ENCODE measurements around the gene LRRC27.

LRRC27 gene

GRCh38 chr10:132409667-132410028, 77.7 kb downstream of the LRRC27 start:
- H4K20me1 ChIP-seq (ENCODE audit: low read depth, low read length): no peaks in the 10 kb centered on the region
- no peaks in the 10 kb centered on the region for H3K9me2 ChIP-seq (replicated peaks; ENCODE audit: insufficient read depth, low read length)
- no peak overlapping the region for H2AFZ ChIP-seq (ENCODE audit: low read depth, low read length, severe bottlenecking)
- H3K27me3 ChIP-seq (ENCODE audit: low read length): no peaks in the 10 kb centered on the region
- H3K79me2 ChIP-seq (ENCODE audit: insufficient read depth, low read length): no peaks in the 10 kb centered on the region
- H3K27ac ChIP-seq (ENCODE audit: low read depth, low read length): no peak overlapping the region
- no peak overlapping the region for H3K4me3 ChIP-seq (ENCODE audit: insufficient read depth, low read length, poor library complexity, severe bottlenecking)
- no peaks in the 10 kb centered on the region for H3F3A ChIP-seq (ENCODE audit: insufficient read depth)
- TF ChIP-seq CTCF (IDR thresholded peaks at IDR 0.05; ENCODE audit: insufficient read depth, low read length, poor library complexity, severe bottlenecking) (no peak), EZH2phosphoT487 (conservative IDR thresholded peaks at IDR 0.05; ENCODE audit: low read length) (no peak)
- no peaks in the 10 kb centered on the region for H3K36me3 ChIP-seq (ENCODE audit: low read length)
- no peak overlapping the region for H3K4me2 ChIP-seq (ENCODE audit: low read depth, low read length, poor library complexity, severe bottlenecking)
- H3K9ac ChIP-seq (ENCODE audit: low read length): no peak overlapping the region
- H3K9me3 ChIP-seq (ENCODE audit: insufficient read depth, low read length): no peaks in the 10 kb centered on the region

- Histone ChIP-seq H3K9me3 (ENCODE audit: insufficient read depth, low read length) (no peaks in the 10 kb centered on the region), H3K36me3 (ENCODE audit: low read length) (no peaks in the 10 kb centered on the region), H3K9ac (ENCODE audit: low read length) (no peak overlapping the region), H3K9me2 (replicated peaks; ENCODE audit: insufficient read depth, low read length) (no peaks in the 10 kb centered on the region), H3K27me3 (ENCODE audit: low read length) (no peaks in the 10 kb centered on the region), H3K4me3 (ENCODE audit: insufficient read depth, low read length, poor library complexity, severe bottlenecking) (no peak overlapping the region), H4K20me1 (ENCODE audit: low read depth, low read length) (no peaks in the 10 kb centered on the region), H3F3A (ENCODE audit: insufficient read depth) (no peaks in the 10 kb centered on the region), H3K27ac (ENCODE audit: low read depth, low read length) (no peak overlapping the region), H3K79me2 (ENCODE audit: insufficient read depth, low read length) (no peaks in the 10 kb centered on the region), H3K4me2 (ENCODE audit: low read depth, low read length, poor library complexity, severe bottlenecking) (no peak overlapping the region), H2AFZ (ENCODE audit: low read depth, low read length, severe bottlenecking) (no peak overlapping the region)
- TF ChIP-seq CTCF (IDR thresholded peaks at IDR 0.05; ENCODE audit: insufficient read depth, low read length, poor library complexity, severe bottlenecking) (no peak), EZH2phosphoT487 (conservative IDR thresholded peaks at IDR 0.05; ENCODE audit: low read length) (no peak)
Observed at GRCh38 chr10:132410056-132410778, 78.2 kb downstream of the LRRC27 start.

- no peak overlapping the region for H3K9ac ChIP-seq (ENCODE audit: low read length)
- no peak overlapping the region for H3K4me3 ChIP-seq (ENCODE audit: insufficient read depth, low read length, poor library complexity, severe bottlenecking)
- no peaks in the 10 kb centered on the region for H3K9me2 ChIP-seq (replicated peaks; ENCODE audit: insufficient read depth, low read length)
- no peaks in the 10 kb centered on the region for H3K9me3 ChIP-seq (ENCODE audit: insufficient read depth, low read length)
- H4K20me1 ChIP-seq (ENCODE audit: low read depth, low read length): no peaks in the 10 kb centered on the region
- no peaks in the 10 kb centered on the region for H3K27me3 ChIP-seq (ENCODE audit: low read length)
- H3K79me2 ChIP-seq (ENCODE audit: insufficient read depth, low read length): no peaks in the 10 kb centered on the region
- no peaks in the 10 kb centered on the region for H3F3A ChIP-seq (ENCODE audit: insufficient read depth)
- TF ChIP-seq EZH2phosphoT487 (conservative IDR thresholded peaks at IDR 0.05; ENCODE audit: low read length) (no peak), CTCF (IDR thresholded peaks at IDR 0.05; ENCODE audit: insufficient read depth, low read length, poor library complexity, severe bottlenecking) (no peak)
- H3K4me2 ChIP-seq (ENCODE audit: low read depth, low read length, poor library complexity, severe bottlenecking): no peak overlapping the region
- H3K36me3 ChIP-seq (ENCODE audit: low read length): no peaks in the 10 kb centered on the region
- no peak overlapping the region for H3K27ac ChIP-seq (ENCODE audit: low read depth, low read length)
- no peak overlapping the region for H2AFZ ChIP-seq (ENCODE audit: low read depth, low read length, severe bottlenecking)
Observed at GRCh38 chr10:132410779-132411532, 79.0 kb downstream of the LRRC27 start.

All from SU-DHL-6 (cell line).